Bronchial epithelial cell (primary cell): ENCODE results near the gene FAM98B. TPM values are rescaled to one million over a fixed set of nuclear protein-coding genes. Genes with fewer than 3 reads are reported as not detected.

ENCODE experiments used
- DNase-seq: peaks from one replicate; pipeline ENCODE4 v3.0.0-alpha.2; 2010; ENCODE audit warnings: low read depth
- FAIRE-seq: peaks from 2 replicates; lab custom pipeline; 2011; peaks lifted over from hg19 to GRCh38; lab: Jason Lieb, UNC
- H3K27me3 ChIP-seq: 2 replicates; pipeline ENCODE4 v1.5.1; 2011; ENCODE audit warnings: low read length; ENCODE audit not compliant: control insufficient read depth, insufficient read depth
- H3K36me3 ChIP-seq: 2 replicates; pipeline ENCODE4 v1.5.1; 2011; ENCODE audit warnings: low read length; ENCODE audit not compliant: control insufficient read depth, insufficient read depth
- H3K4me3 ChIP-seq: 2 replicates; pipeline ENCODE4 v1.5.1; 2011; ENCODE audit warnings: mild to moderate bottlenecking, low read depth, low read length, control low read depth
- total RNA-seq: library from RNA; depleted of rRNA; stranded (reverse); fragments of >200 nt; gene quantifications from 2 replicates; pipeline ENCODE4 v1.2.1, GENCODE V29; 2014
- TF ChIP-seq, protein P1 (sequence below): IDR thresholded peaks from 2 replicates; pipeline ENCODE4 v1.5.1; 2011; ENCODE audit warnings: mild to moderate bottlenecking, moderate library complexity, low read length, control low read depth, inconsistent platforms; ENCODE audit not compliant: insufficient read depth, severe bottlenecking

The FAM98B gene
- total RNA-seq, 1 donor from 2014 or later, result 6.8 TPM

DNA sequence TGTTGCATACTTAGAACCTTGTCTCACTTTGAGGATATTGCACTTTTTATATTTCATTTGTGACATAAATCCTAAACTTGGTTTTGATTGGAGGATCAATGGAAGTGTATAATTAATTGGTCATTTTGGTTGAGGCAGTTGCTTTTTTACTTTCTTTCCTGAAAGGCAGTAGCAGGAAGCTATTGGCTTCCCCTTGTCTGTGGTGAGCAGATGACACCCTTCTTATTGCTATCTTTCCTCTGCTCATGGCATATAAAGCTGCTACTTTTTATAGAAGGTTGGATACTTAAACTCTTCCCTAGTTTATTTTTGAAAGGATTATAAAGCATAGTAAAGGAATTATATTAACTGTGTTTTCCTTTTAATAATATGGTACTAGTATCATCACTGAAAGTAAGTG lies 28.6 kb downstream of the FAM98B start:
- no peaks in the 10 kb centered on the region for H3K27me3 ChIP-seq
- DNase-seq, result no peak
- TF ChIP-seq, protein P1, sequence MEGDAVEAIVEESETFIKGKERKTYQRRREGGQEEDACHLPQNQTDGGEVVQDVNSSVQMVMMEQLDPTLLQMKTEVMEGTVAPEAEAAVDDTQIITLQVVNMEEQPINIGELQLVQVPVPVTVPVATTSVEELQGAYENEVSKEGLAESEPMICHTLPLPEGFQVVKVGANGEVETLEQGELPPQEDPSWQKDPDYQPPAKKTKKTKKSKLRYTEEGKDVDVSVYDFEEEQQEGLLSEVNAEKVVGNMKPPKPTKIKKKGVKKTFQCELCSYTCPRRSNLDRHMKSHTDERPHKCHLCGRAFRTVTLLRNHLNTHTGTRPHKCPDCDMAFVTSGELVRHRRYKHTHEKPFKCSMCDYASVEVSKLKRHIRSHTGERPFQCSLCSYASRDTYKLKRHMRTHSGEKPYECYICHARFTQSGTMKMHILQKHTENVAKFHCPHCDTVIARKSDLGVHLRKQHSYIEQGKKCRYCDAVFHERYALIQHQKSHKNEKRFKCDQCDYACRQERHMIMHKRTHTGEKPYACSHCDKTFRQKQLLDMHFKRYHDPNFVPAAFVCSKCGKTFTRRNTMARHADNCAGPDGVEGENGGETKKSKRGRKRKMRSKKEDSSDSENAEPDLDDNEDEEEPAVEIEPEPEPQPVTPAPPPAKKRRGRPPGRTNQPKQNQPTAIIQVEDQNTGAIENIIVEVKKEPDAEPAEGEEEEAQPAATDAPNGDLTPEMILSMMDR, result no peak
- FAIRE-seq, result no peak
- no peaks in the 10 kb centered on the region for H3K36me3 ChIP-seq
- H3K4me3 ChIP-seq, result no peak overlapping the region

DNA sequence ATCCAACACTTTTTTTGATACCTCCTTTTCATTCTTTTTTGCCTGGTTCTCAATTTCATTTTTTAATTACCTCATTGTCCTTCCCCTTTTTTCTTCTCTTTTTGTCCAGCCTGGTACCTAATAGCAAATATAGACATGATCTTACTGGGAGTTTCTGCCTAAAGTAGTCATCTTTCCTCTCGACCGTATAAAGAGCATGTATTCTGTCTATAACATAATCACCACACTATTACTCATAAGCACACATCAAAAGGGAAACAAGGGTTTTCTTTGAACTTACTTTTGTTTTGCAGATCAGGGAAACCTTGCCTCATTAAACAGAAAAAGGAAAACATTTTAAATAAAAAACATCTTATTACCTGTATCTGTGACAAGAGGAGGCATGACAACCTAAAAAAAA lies 33.0 kb downstream of the FAM98B start:
- no peaks in the 10 kb centered on the region for H3K36me3 ChIP-seq
- DNase-seq, result no peak
- TF ChIP-seq, protein P1, result no peak
- no peaks in the 10 kb centered on the region for H3K27me3 ChIP-seq
- FAIRE-seq, result no peak
- H3K4me3 ChIP-seq, result no peak overlapping the region

DNA sequence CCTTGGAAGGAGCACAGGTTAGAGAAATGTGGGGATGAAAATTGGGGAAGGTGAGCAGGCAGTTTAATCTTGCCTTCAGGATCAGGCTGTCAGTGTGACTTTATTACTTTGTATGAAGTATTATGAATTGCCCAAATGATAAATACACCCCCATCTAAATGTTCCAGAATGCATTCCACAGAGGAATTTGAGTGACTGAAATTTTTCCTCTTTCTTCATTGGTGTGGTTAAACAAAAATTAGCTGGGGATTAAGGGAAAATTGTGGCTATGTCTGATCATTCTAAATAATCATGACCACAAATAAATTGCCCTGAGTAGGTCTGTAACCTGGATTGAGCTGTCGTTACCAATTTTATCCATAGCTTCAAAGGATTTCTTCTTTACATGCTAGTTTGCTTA lies 33.5 kb downstream of the FAM98B start:
- H3K36me3 ChIP-seq, result no peaks in the 10 kb centered on the region

DNA sequence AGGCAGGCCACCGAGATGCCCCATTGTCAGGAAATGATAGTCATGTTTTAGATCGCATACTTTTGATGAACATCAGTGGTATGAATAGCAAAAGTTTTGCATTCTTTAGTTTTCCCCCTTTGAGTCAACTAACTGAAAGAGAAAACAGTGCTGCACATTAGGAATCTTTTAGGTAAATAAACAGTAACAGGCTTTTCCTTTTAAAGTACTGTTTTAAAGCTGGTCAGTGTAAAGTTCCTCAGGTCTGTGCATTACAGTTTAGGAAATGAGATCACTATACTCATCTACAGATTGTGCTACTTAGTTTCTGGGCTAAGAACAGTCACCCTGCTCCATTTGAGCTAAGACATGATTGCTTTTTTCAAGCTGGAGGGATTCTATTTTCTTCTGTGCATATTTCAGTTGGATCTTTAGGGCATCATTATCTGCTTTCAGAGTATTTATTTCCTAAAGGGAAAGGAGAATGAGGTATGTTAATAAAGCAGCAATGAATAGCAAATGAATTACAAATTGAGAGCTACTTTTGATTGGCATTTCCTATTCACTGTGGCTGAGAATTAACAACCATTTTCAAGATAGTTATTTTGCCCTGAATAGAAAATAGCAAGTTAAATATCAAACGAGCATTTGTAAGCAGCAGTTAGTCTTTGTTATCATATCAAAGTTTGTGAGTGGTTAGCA lies 36.5 kb downstream of the FAM98B start:
- DNase-seq, result no peak
- TF ChIP-seq, protein P1, result no peak
- Histone ChIP-seq H3K36me3 (no peaks in the 10 kb centered on the region), H3K4me3 (no peak overlapping the region), H3K27me3 (no peaks in the 10 kb centered on the region)
- FAIRE-seq, result no peak

More for the DNA sequence above, 33.5 kb downstream of the FAM98B start:
- no peak for FAIRE-seq
- no peak for DNase-seq
- no peaks in the 10 kb centered on the region for H3K27me3 ChIP-seq
- TF ChIP-seq, protein P1, result no peak
- no peak overlapping the region for H3K4me3 ChIP-seq

DNA sequence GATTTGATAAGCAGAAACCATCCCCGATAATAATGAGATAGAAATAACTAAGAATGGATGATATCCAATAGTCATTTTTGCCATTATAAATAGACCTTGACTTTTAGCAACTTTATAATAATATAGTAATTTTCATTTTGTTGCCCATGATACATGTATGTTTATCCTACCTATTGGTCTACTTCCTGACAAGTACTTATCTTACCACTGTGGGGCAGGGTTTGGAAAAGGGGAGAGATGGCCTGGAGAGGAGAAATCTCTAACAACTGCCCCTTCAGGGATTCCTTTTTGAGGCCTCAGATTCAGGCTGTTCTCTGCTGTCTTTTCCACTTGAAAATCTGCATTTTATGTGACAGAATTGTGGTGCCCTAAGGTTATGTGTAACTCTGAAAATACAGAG lies 42.2 kb downstream of the FAM98B start:
- DNase-seq (no peak), FAIRE-seq (no peak)
- H3K36me3 ChIP-seq, result no peaks in the 10 kb centered on the region
- H3K4me3 ChIP-seq, result no peak overlapping the region
- TF ChIP-seq, protein P1, result no peak
- H3K27me3 ChIP-seq, result no peaks in the 10 kb centered on the region

DNA sequence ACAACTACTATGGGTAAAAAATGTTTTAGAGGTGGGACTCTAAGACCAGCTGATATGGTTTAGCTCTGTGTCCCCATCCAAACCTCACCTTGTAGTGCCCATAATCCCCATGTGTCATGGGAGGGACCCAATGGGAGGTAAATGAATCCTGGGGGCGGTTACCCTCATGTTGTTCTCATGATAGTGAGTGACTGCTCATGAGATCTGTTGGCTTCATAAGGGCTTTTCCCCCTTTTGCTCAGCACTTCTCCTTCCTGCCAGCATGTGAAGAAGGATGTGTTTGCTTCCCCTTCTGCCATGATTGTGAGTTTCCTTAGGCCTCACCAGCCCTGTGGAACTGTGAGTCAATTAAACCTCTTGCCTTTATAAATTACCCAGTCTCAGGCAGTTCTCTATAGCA lies 45.7 kb downstream of the FAM98B start:
- Histone ChIP-seq H3K4me3 (no peak overlapping the region), H3K27me3 (no peaks in the 10 kb centered on the region), H3K36me3 (no peaks in the 10 kb centered on the region)
- FAIRE-seq (no peak), DNase-seq (no peak)
- TF ChIP-seq, protein P1, result no peak
